NCI-H1694 treated with DMSO at 0.1 percent for 48 hours (cell line): ENCODE data around the gene HNRNPDL.
"Not testable (repeated sequence)": the region's sequence is repeated elsewhere in the genome, so short reads cannot be mapped to it uniquely, and the experiment has no call there.

Experiments used
- DNase-seq: peaks from one replicate; lab custom pipeline; 2025; lab: John Stamatoyannopoulos, UW

Gene HNRNPDL

GRCh38 chr4:82430193-82430963, at the start of gene HNRNPDL, which contains the start of gene ENOPH1:
Gene HNRNPDL, minus strand, starts transcription at chr4:82430462. Its CDS starts 772 bp downstream, at chr4:82429690.
Gene ENOPH1, plus strand, starts transcription at chr4:82430590. Its CDS starts 240 bp downstream, at chr4:82430830.
- DNase-seq, result peak; percentile 85

- DNase-seq, result no peak
Measured at GRCh38 chr4:82479562-82479961, 49.3 kb upstream of the HNRNPDL start.

- not testable (repeated sequence) for DNase-seq
Measured at GRCh38 chr4:82477469-82477868, 47.2 kb upstream of the HNRNPDL start.

- DNase-seq, result not testable (repeated sequence)
Measured at GRCh38 chr4:82475931-82476330, 45.7 kb upstream of the HNRNPDL start.

- no peak for DNase-seq
Measured at GRCh38 chr4:82473621-82474164, 43.4 kb upstream of the HNRNPDL start.

GRCh38 chr4:82473080-82473479, 42.8 kb upstream of the HNRNPDL start:
- not testable (repeated sequence) for DNase-seq

- DNase-seq, result no peak
Measured at GRCh38 chr4:82469791-82470345, 39.6 kb upstream of the HNRNPDL start.

GRCh38 chr4:82467471-82467870, 37.2 kb upstream of the HNRNPDL start:
- no peak for DNase-seq

GRCh38 chr4:82463221-82463620, 33.0 kb upstream of the HNRNPDL start:
- DNase-seq, result no peak

GRCh38 chr4:82462415-82462831, 32.2 kb upstream of the HNRNPDL start:
- DNase-seq, result peak; percentile 74

GRCh38 chr4:82461710-82462109, 31.4 kb upstream of the HNRNPDL start:
- no peak for DNase-seq

- DNase-seq, result no peak
Measured at GRCh38 chr4:82458729-82459128, 28.5 kb upstream of the HNRNPDL start.

GRCh38 chr4:82457266-82457665, 27.0 kb upstream of the HNRNPDL start:
- no peak for DNase-seq

- DNase-seq, result no peak
Measured at GRCh38 chr4:82452026-82452425, 21.8 kb upstream of the HNRNPDL start.

GRCh38 chr4:82450966-82451755, 20.9 kb upstream of the HNRNPDL start:
- no peak for DNase-seq

GRCh38 chr4:82447886-82448285, 17.6 kb upstream of the HNRNPDL start:
- DNase-seq, result no peak

- DNase-seq, result no peak
Measured at GRCh38 chr4:82439088-82439487, 8.8 kb upstream of the HNRNPDL start.

GRCh38 chr4:82437285-82438005, 7.2 kb upstream of the HNRNPDL start:
- no peak for DNase-seq

- DNase-seq, result no peak
Measured at GRCh38 chr4:82436780-82437179, 6.5 kb upstream of the HNRNPDL start.

- DNase-seq, result no peak
Measured at GRCh38 chr4:82436130-82436529, 5.9 kb upstream of the HNRNPDL start.

GRCh38 chr4:82434949-82435348, 4.7 kb upstream of the HNRNPDL start:
- DNase-seq, result no peak

GRCh38 chr4:82433791-82434190, 3.5 kb upstream of the HNRNPDL start:
- DNase-seq, result no peak
